Aorta (tissue), 5 donors: ENCODE measurements around the gene LST1. TPM values are rescaled to one million over a fixed set of nuclear protein-coding genes. Genes with fewer than 3 reads are reported as not detected.

Experiments
- ATAC-seq: fragments of 200-7000 bp; cut with Tn5 transposase; one replicate; pipeline ENCODE4 v1.9.1; 2022; ENCODE audit warnings: moderate library complexity; ENCODE audit not compliant: low FRiP score
- DNase-seq, 2 donors: peaks; one replicate each; pipeline ENCODE4 v3.0.0-alpha.2; 2020
- H3K27ac ChIP-seq, 2 donors: one replicate each; pipeline ENCODE4 v1.5.1; 2013; ENCODE audit warnings: low read length in 2 of 2, mild to moderate bottlenecking in 2 of 2, moderate library complexity in 2 of 2, control low read depth in 1 of 2, inconsistent platforms in 1 of 2, low read depth in 1 of 2
- H3K27me3 ChIP-seq, 2 donors: one replicate each; pipeline ENCODE4 v1.6.1; 2013; ENCODE audit warnings: control low read depth in 1 of 2, low read length in 1 of 2, mild to moderate bottlenecking in 1 of 2, moderate library complexity in 1 of 2; ENCODE audit not compliant: insufficient read depth in 2 of 2, control insufficient read depth in 1 of 2
- H3K36me3 ChIP-seq, 2 donors: one replicate each; pipeline ENCODE4 v1.6.1; 2013; ENCODE audit warnings: control low read depth in 1 of 2, low read length in 1 of 2, mild to moderate bottlenecking in 1 of 2; ENCODE audit not compliant: insufficient read depth in 2 of 2, control insufficient read depth in 1 of 2
- H3K4me1 ChIP-seq, 2 donors: one replicate each; pipeline ENCODE4 v1.6.1; 2013; ENCODE audit warnings: low read length in 2 of 2, control low read depth in 1 of 2, mild to moderate bottlenecking in 1 of 2, moderate library complexity in 1 of 2; ENCODE audit not compliant: insufficient read depth in 2 of 2, control insufficient read depth in 1 of 2
- H3K4me3 ChIP-seq, 2 donors: one replicate each; pipeline ENCODE4 v1.5.1; 2013; ENCODE audit warnings: low read length in 2 of 2, control low read depth in 1 of 2, mild to moderate bottlenecking in 1 of 2
- H3K9me3 ChIP-seq: one replicate; pipeline ENCODE4 v1.6.1; 2013; ENCODE audit warnings: mild to moderate bottlenecking, low read length; ENCODE audit not compliant: control insufficient read depth
- WGBS, 2 donors: extraction: QIAGEN DNeasy Blood & Tissue Kit; methylation state at CpG; one replicate each; pipeline ENCODE4 v1.1.7; 2013; 5-methylcytosine and 5-hydroxymethylcytosine counted together
- intact Hi-C, 2 donors: fragments of 100-400 bp; cut with DNase I; formaldehyde crosslinking; loops; one replicate each; pipeline versions ENCODE4 v1.14.2 to v1.15.0; 2022
- polyA plus RNA-seq, 2 donors: library from polyadenylated mRNA; stranded (reverse); fragments of 200-250 nt; gene quantifications; one replicate each; pipeline ENCODE4 v1.2.3, GENCODE V29; 2013
- total RNA-seq, 2 donors: library from RNA; stranded (reverse); fragmentation: NEBNext Ultra II Directional; extraction: Animal tissue kit (Norgen Biotek cat#: 25700); gene quantifications; one replicate each; pipeline ENCODE4 v1.2.1, GENCODE V29; 2021
- donor health status: healthy with polysubstance abuse.
- donor health status: Bipolar disorder and iron deficiency.
- donor health status: DM: no; HTN: no; CAD: no.
- donor health status: DM: no; HTN: no; CAD: no.
- donor health status: DM: yes; HTN: yes; CAD: no.

The LST1 gene
- total and polyA plus RNA-seq, 4 donors = 7.9 to 24.6 (median 22.2) TPM

GRCh38 chr6:31572041-31572911 is 13.8 kb upstream of the LST1 start, which contains the start of gene LTA:
Gene LTA (plus strand): TSS chr6:31572289. CDS start chr6:31572743, 454 bp downstream.
- 87% methylated on average over 26 to 27 of the region's 27 CpGs for WGBS, 2 donors
- no peaks in the 10 kb centered on the region for H3K9me3 ChIP-seq
- intact Hi-C loops = no loop called here
- no peak for DNase-seq
- H3K4me3 ChIP-seq = no peak within 1 kb of the TSS
- no peaks in the 10 kb centered on the region for H3K36me3 ChIP-seq
- H3K4me1 ChIP-seq = no peaks in the 10 kb centered on the region
- H3K27ac ChIP-seq = no peak within 1 kb of the TSS
- peak; percentile 5 for ATAC-seq
- peaks cover 0 to 2% of the 10 kb centered on the region in 2 donors for H3K27me3 ChIP-seq

DNA sequence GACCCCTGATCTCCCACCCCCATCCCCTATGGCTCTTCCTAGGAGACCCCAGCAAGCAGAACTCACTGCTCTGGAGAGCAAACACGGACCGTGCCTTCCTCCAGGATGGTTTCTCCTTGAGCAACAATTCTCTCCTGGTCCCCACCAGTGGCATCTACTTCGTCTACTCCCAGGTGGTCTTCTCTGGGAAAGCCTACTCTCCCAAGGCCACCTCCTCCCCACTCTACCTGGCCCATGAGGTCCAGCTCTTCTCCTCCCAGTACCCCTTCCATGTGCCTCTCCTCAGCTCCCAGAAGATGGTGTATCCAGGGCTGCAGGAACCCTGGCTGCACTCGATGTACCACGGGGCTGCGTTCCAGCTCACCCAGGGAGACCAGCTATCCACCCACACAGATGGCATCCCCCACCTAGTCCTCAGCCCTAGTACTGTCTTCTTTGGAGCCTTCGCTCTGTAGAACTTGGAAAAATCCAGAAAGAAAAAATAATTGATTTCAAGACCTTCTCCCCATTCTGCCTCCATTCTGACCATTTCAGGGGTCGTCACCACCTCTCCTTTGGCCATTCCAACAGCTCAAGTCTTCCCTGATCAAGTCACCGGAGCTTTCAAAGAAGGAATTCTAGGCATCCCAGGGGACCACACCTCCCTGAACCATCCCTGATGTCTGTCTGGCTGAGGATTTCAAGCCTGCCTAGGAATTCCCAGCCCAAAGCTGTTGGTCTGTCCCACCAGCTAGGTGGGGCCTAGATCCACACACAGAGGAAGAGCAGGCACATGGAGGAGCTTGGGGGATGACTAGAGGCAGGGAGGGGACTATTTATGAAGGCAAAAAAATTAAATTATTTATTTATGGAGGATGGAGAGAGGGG is 12.6 kb upstream of the LST1 start:
- Histone ChIP-seq H3K27ac (no peak overlapping the region), H3K9me3 (no peaks in the 10 kb centered on the region), H3K36me3 (no peaks in the 10 kb centered on the region), H3K4me3 (no peak overlapping the region), H3K27me3 (peaks cover 0 to 2% of the 10 kb centered on the region in 2 donors), H3K4me1 (no peaks in the 10 kb centered on the region)
- DNase-seq (no peak), ATAC-seq (no peak)
- intact Hi-C loops = no loop called here
- WGBS, 2 donors = 88 to 89% methylated on average over 9 of the region's 9 CpGs

- H3K27ac ChIP-seq = no peak overlapping the region
- 79 to 86% methylated on average over 14 of the region's 14 CpGs for WGBS, 2 donors
These were observed 11.7 kb upstream of the LST1 start for GRCh38 chr6:31574106-31575061.

DNA sequence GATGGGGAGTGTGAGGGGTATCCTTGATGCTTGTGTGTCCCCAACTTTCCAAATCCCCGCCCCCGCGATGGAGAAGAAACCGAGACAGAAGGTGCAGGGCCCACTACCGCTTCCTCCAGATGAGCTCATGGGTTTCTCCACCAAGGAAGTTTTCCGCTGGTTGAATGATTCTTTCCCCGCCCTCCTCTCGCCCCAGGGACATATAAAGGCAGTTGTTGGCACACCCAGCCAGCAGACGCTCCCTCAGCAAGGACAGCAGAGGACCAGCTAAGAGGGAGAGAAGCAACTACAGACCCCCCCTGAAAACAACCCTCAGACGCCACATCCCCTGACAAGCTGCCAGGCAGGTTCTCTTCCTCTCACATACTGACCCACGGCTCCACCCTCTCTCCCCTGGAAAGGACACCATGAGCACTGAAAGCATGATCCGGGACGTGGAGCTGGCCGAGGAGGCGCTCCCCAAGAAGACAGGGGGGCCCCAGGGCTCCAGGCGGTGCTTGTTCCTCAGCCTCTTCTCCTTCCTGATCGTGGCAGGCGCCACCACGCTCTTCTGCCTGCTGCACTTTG is 10.7 kb upstream of the LST1 start, which contains the start of gene TNF:
TNF (plus strand) TSS at position 231 of the 567 bp plus-strand sequence; CDS start at position 408, 177 bp downstream.
- intact Hi-C loops = no loop called here
- no peak within 1 kb of the TSS for H3K4me3 ChIP-seq
- no peaks in the 10 kb centered on the region for H3K4me1 ChIP-seq
- H3K27ac ChIP-seq = no peak within 1 kb of the TSS
- DNase-seq (peak; percentile 78), ATAC-seq (no peak)
- no peaks in the 10 kb centered on the region for H3K36me3 ChIP-seq
- no peaks in the 10 kb centered on the region for H3K27me3 ChIP-seq
- no peaks in the 10 kb centered on the region for H3K9me3 ChIP-seq
- 73 to 74% methylated on average over 19 of the region's 19 CpGs for WGBS, 2 donors

More at GRCh38 chr6:31574106-31575061, 11.7 kb upstream of the LST1 start:
- Histone ChIP-seq H3K4me1 (no peaks in the 10 kb centered on the region), H3K27me3 (no peaks in the 10 kb centered on the region), H3K9me3 (no peaks in the 10 kb centered on the region), H3K4me3 (no peak overlapping the region), H3K36me3 (no peaks in the 10 kb centered on the region)
- intact Hi-C loops = no loop called here
- DNase-seq (no peak), ATAC-seq (no peak)

DNA sequence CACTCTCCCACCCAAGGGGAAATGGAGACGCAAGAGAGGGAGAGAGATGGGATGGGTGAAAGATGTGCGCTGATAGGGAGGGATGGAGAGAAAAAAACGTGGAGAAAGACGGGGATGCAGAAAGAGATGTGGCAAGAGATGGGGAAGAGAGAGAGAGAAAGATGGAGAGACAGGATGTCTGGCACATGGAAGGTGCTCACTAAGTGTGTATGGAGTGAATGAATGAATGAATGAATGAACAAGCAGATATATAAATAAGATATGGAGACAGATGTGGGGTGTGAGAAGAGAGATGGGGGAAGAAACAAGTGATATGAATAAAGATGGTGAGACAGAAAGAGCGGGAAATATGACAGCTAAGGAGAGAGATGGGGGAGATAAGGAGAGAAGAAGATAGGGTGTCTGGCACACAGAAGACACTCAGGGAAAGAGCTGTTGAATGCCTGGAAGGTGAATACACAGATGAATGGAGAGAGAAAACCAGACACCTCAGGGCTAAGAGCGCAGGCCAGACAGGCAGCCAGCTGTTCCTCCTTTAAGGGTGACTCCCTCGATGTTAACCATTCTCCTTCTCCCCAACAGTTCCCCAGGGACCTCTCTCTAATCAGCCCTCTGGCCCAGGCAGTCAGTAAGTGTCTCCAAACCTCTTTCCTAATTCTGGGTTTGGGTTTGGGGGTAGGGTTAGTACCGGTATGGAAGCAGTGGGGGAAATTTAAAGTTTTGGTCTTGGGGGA is 10.0 kb upstream of the LST1 start:
- H3K9me3 ChIP-seq = no peaks in the 10 kb centered on the region
- no peaks in the 10 kb centered on the region for H3K4me1 ChIP-seq
- DNase-seq = no peak
- no peak for ATAC-seq
- H3K27ac ChIP-seq = no peak overlapping the region
- H3K4me3 ChIP-seq = no peak overlapping the region
- H3K36me3 ChIP-seq = no peaks in the 10 kb centered on the region
- intact Hi-C loops = no loop called here
- H3K27me3 ChIP-seq = no peaks in the 10 kb centered on the region
- 66 to 68% methylated on average over 8 of the region's 8 CpGs for WGBS, 2 donors

- H3K27me3 ChIP-seq = no peaks in the 10 kb centered on the region
- DNase-seq = no peak
- H3K27ac ChIP-seq = no peak overlapping the region
- no peak for ATAC-seq
- 87 to 88% methylated on average over 18 to 19 of the region's 19 CpGs for WGBS, 2 donors
- H3K9me3 ChIP-seq = no peaks in the 10 kb centered on the region
- intact Hi-C loops = no loop called here
- no peak overlapping the region for H3K4me3 ChIP-seq
- H3K4me1 ChIP-seq = no peaks in the 10 kb centered on the region
- no peaks in the 10 kb centered on the region for H3K36me3 ChIP-seq
These were observed 9.0 kb upstream of the LST1 start for GRCh38 chr6:31576897-31577578.

GRCh38 chr6:31577579-31577966 is 8.5 kb upstream of the LST1 start:
- no peak overlapping the region for H3K4me3 ChIP-seq
- no peak overlapping the region for H3K27ac ChIP-seq
- no peak for DNase-seq
- no peaks in the 10 kb centered on the region for H3K9me3 ChIP-seq
- intact Hi-C loops = no loop called here
- WGBS, 2 donors = 82 to 84% methylated on average over 3 of the region's 3 CpGs
- H3K4me1 ChIP-seq = no peaks in the 10 kb centered on the region
- no peaks in the 10 kb centered on the region for H3K27me3 ChIP-seq
- no peak for ATAC-seq
- no peaks in the 10 kb centered on the region for H3K36me3 ChIP-seq
